ENCODE data around the gene C15orf39. TPM values are rescaled to one million over a fixed set of nuclear protein-coding genes. Genes with fewer than 3 reads are reported as not detected.

C15orf39 gene
- total RNA-seq, 2 donors from 2014 or later = 22.3 to 27.3 TPM

DNA sequence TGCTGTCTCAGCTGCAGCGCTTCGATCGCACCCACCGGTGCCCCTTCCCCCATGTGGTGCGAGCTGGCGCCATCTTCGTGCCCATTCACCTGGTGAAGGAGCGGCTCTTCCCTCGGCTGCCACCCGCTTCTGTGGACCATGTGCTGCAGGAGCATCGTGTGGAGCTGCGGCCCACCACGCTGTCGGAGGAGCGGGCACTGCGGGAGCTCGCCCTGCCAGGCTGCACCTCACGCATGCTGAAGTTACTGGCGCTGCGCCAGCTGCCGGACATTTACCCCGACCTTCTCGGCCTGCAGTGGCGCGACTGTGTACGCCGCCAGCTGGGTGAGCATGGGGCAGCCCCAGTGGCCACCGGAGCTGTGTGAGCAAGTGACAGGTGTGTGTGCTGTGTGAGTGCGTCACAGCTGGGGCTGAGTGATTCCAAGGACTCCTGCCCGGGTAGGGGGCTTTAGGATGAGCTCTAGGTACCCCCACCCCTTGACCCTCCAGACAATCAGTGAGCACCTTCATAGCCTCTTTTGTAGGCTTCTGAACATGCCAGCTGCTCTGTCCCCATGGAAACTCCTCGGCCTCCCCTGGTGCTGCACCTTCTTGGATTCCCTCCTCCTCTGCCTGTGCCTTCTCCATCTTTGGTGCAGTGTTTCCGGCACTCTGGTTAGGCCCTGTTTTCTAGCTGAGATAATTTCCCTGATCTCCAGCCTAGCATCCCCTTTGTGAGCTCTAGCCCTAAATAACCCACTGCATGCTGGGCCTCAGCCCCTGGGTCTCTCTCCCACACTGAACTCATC, 7.0 kb downstream of the C15orf39 start:
- Histone ChIP-seq H3K9ac (ENCODE audit: low read depth in 2 of 2, low read length in 2 of 2) (no peak overlapping the region), H3K4me3 (no peak overlapping the region), H3K27me3 (no peaks in the 10 kb centered on the region), H3K27ac (no peak overlapping the region), H3K36me3 (peaks cover 23% of the 10 kb centered on the region), H3K4me1 (peaks cover 16% of the 10 kb centered on the region), H3K9me3 (no peaks in the 10 kb centered on the region)
- TF ChIP-seq, protein P1, sequence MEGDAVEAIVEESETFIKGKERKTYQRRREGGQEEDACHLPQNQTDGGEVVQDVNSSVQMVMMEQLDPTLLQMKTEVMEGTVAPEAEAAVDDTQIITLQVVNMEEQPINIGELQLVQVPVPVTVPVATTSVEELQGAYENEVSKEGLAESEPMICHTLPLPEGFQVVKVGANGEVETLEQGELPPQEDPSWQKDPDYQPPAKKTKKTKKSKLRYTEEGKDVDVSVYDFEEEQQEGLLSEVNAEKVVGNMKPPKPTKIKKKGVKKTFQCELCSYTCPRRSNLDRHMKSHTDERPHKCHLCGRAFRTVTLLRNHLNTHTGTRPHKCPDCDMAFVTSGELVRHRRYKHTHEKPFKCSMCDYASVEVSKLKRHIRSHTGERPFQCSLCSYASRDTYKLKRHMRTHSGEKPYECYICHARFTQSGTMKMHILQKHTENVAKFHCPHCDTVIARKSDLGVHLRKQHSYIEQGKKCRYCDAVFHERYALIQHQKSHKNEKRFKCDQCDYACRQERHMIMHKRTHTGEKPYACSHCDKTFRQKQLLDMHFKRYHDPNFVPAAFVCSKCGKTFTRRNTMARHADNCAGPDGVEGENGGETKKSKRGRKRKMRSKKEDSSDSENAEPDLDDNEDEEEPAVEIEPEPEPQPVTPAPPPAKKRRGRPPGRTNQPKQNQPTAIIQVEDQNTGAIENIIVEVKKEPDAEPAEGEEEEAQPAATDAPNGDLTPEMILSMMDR (IDR thresholded peaks at IDR 0.05) = no peak
- DNase-seq = no peak
- intact Hi-C loops (cut with DNase I) = no loop called here

DNA sequence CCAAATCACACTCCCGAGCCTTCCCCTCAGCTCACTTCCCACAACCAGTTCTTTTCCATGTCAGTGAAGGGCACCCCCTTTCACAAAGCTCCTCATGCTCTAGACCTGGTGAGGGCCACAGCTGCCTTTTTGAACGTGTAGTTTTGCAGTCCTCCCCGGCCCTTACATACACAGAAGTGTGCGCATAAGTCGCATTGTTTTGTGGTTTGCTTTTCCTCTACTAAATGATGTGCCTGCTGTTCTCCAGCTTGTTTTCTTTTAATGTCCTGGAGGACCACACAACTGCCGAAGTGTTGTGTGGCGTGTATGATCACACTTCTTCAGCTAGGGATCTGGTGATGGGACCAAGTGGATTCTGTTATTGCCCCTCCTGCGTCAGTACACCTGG, 7.6 kb downstream of the C15orf39 start:
- no peak for DNase-seq
- H3K27me3 ChIP-seq = no peaks in the 10 kb centered on the region
- TF ChIP-seq, protein P1 (IDR thresholded peaks at IDR 0.05) = no peak
- H3K4me1 ChIP-seq = peaks cover 10% of the 10 kb centered on the region
- no peak overlapping the region for H3K4me3 ChIP-seq
- H3K36me3 ChIP-seq = peaks cover 23% of the 10 kb centered on the region
- H3K9me3 ChIP-seq = no peaks in the 10 kb centered on the region
- intact Hi-C loops (cut with DNase I) = no loop called here
- H3K27ac ChIP-seq = no peak overlapping the region
- no peak overlapping the region for H3K9ac ChIP-seq (ENCODE audit: low read depth in 2 of 2, low read length in 2 of 2)

DNA sequence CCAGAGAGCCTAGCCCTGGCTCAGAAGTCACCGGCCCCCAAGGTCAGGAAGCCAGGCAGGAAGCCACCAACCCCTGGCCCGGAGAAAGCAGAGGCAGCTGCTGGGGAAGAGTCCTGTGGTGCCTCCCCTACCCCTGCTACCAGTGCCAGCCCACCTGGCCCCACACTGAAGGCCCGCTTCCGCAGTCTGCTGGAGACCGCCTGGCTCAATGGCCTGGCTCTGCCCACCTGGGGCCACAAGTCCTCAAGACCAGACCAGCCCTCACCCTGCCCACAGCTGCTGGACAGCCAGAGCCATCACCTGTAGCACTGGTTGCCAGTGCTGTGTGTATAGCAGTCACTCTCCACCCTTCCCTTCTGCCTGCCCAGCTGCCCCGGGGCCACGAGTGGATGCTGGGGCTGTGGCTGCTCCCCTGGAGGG, 9.1 kb downstream of the C15orf39 start:
- H3K9me3 ChIP-seq = no peaks in the 10 kb centered on the region
- H3K9ac ChIP-seq (ENCODE audit: low read depth in 2 of 2, low read length in 2 of 2) = no peak overlapping the region
- TF ChIP-seq, protein P1 (IDR thresholded peaks at IDR 0.05) = no peak
- H3K4me3 ChIP-seq = no peak overlapping the region
- H3K4me1 ChIP-seq = no peaks in the 10 kb centered on the region
- no peak overlapping the region for H3K27ac ChIP-seq
- intact Hi-C loops (cut with DNase I) = no loop called here
- peaks cover 23% of the 10 kb centered on the region for H3K36me3 ChIP-seq
- no peak for DNase-seq
- no peaks in the 10 kb centered on the region for H3K27me3 ChIP-seq

DNA sequence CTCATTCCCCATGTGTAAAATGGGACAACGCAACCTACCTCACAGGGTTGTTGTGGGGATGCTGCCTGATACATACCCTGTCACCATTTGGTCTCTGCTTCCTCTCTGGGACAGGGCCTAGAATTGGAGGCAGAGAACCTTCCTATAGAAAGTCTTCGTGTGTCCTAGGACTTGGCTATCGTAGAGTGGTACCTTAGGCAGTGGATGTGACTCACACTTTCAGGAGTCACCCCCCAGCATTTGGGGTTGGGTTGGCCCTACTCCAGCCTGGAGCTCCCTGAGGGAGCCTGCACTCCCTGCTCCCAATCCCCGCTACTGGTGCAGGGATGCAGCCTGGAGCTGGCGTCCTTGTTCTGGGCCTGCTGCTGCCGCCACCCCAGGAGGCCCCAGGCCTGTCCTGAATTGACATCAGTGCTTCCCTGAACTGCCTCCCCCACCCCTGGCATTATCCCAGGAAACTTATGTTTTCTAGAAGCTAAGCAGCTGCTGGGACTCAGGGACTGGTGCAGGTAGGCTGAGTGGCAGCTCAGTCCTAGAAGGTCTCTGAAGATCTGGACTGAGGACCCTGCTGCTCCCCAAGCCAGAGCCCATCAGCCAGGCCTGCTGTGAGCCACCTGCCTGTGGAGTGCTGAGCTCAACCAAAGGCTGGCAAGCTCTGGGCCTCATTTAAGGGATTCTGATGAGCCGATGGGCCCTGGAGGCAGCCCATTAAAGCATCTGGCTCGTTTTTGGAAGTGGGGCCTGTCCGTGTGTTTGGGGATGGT, 9.9 kb downstream of the C15orf39 start:
- no peak for DNase-seq
- no peak overlapping the region for H3K9ac ChIP-seq (ENCODE audit: low read depth in 2 of 2, low read length in 2 of 2)
- H3K36me3 ChIP-seq = peaks cover 23% of the 10 kb centered on the region
- no peaks in the 10 kb centered on the region for H3K9me3 ChIP-seq
- H3K27ac ChIP-seq = no peak overlapping the region
- TF ChIP-seq, protein P1 (IDR thresholded peaks at IDR 0.05) = no peak
- no peaks in the 10 kb centered on the region for H3K27me3 ChIP-seq
- intact Hi-C loops (cut with DNase I) = no loop called here
- no peaks in the 10 kb centered on the region for H3K4me1 ChIP-seq
- H3K4me3 ChIP-seq = no peak overlapping the region

DNA sequence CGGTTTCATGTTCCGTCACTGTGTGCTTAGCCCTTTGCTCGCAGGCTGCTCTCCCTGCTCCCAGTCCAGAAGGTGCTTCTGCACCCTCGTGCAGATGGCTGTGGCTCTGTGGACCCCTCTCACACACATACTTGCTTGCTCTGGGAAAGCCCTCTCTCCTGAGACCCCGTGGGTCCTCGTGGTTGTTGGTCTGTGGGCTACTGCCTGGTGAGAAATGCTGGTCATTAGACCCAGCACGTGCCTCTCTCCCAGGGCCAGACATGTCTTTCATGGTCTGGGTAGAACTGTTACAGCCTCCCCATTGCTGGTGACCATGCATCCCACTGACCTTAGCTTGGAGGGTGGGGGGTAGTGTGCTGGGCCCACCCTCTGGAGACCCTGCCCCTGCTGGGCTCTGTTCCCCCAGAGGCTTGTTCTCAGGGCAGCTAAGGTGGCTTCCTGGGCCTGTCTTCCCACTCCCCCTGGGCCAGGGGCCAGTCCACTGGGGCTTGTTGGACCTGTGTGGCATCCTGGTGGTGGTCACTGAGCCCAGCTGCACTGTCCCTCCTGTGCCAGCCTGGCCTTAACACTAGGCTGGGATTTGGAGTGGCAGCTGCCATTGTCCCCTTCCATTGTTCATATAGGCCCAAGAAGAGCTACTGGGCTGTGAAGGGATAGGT, 10.6 kb downstream of the C15orf39 start:
- Histone ChIP-seq H3K9ac (ENCODE audit: low read depth in 2 of 2, low read length in 2 of 2) (no peak overlapping the region), H3K9me3 (no peaks in the 10 kb centered on the region), H3K4me3 (no peak overlapping the region), H3K4me1 (no peaks in the 10 kb centered on the region), H3K36me3 (peaks cover 23% of the 10 kb centered on the region), H3K27me3 (no peaks in the 10 kb centered on the region), H3K27ac (no peak overlapping the region)
- DNase-seq = no peak
- intact Hi-C loops (cut with DNase I) = no loop called here
- TF ChIP-seq, protein P1 (IDR thresholded peaks at IDR 0.05) = no peak

All from colonic mucosa (tissue), 4 donors.